HG02943 (cell line): Measurements from ENCODE around the gene PLSCR5.

ENCODE experiments used
- ATAC-seq: cut with Tn5 transposase; IDR thresholded peaks from one replicate; pipeline ENCODE4 v1.9.1; 2021; ENCODE audit warnings: mild to moderate bottlenecking, low read depth, moderate library complexity; ENCODE audit not compliant: unreplicated experiment

The PLSCR5 gene

GRCh38 chr3:146546366-146546965 is 58.7 kb downstream of the PLSCR5 start:
- ATAC-seq: no peak

DNA sequence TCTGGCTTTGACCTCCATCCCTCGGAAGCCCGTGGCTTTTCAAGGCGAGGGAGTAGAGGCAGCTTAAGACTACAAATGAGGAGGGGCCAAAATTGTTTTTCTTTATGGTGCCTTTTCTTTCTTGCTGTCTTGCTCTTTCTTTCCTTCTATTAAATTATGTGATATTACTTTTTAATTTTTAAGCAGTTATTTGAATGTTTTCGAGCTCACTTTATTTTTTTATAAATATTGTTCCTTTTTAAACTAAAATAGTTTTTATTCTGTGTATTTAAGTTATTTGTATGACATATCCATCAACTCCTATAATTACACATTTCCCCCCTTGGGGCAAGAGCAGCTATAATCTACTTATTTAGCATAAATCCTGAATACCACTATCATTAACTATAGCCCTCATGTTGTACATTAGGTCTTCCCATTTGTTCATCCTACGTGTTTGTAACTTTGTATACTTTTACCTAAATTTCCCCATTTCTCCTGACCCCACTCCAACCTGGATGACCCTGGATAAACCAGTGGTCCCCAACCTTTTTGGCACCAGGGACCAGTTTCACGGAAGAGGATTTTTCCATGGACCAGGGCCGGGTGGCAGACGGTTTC is 60.1 kb downstream of the PLSCR5 start:
- ATAC-seq: no peak

DNA sequence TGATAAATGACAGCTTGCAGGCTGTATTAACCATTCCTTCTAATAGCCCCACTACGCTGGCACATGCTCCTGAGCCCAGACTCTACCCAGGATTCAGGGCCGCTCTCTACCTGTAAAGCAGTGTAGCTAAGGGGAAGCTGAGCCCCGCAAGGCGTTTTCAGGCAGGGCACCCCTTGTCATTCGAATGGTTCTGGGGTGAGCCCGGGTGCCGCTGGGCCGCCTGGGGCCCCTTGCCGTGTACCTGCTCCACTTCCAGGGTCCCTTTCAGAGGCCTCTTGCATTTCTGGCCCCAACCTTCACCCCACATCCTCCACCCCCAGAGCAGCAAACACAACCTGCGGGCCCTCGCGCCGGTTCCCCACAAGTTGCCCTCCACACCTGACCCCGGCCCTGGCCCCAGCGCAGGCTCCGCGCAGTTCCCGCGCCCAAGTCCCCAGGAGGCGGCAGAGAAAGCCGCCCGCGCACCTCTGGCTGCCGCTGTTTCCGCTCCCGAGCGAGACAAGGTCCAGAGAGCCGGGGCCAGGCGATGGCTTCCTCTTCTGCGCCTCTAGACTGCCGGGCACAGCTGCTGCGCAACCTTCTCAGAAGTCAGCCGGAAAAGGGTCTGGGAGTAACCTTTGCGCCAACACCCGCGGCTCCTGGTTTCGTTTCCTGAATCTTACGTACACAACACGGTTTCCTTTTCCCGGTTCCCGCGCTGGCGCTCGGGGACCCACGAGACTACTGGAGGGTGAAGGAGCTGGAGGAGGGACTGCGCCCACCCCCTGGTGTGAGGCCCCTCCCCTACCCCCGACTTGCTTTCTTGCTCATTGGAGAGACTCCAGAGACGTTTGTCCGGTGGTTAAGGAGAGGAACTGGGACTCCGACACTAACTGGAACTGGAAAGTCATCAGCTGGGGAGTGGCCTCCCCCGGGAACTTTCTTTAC is 60.9 kb downstream of the PLSCR5 start, which contains the start of gene PLSCR1:
TSS of gene PLSCR1 (minus strand) at position 606 of the 927 bp plus-strand sequence. CDS start 8,055 bp downstream, outside the sequence.
- peak; percentile 86 for ATAC-seq

GRCh38 chr3:146543461-146544001 is 61.6 kb downstream of the PLSCR5 start:
- peak; percentile 6 for ATAC-seq

GRCh38 chr3:146542978-146543377 is 62.2 kb downstream of the PLSCR5 start:
- no peak for ATAC-seq

- no peak for ATAC-seq
These were observed 63.0 kb downstream of the PLSCR5 start for GRCh38 chr3:146542179-146542578.

- ATAC-seq: no peak
These were observed 64.2 kb downstream of the PLSCR5 start for GRCh38 chr3:146540978-146541377.

DNA sequence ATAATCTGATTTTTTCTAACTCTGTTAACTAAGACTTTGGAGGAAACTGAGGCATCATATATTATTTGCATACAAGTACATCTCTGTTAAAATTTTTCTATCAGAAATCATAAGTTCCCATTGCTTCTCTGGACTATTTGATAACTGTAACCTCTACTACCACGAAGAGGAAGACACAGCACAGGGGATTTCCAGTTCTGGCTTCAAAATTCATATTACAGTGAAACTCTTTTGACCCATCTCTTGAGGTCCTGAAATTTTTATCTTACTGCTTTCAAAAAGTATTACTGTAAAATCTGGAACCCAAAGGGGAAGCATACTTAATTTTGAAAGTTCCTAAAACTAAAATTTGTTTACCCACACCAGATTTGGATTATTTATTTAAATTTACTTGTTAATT is 64.9 kb downstream of the PLSCR5 start:
- no peak for ATAC-seq

- no peak for ATAC-seq
These were observed 65.8 kb downstream of the PLSCR5 start for GRCh38 chr3:146539315-146539714.

DNA sequence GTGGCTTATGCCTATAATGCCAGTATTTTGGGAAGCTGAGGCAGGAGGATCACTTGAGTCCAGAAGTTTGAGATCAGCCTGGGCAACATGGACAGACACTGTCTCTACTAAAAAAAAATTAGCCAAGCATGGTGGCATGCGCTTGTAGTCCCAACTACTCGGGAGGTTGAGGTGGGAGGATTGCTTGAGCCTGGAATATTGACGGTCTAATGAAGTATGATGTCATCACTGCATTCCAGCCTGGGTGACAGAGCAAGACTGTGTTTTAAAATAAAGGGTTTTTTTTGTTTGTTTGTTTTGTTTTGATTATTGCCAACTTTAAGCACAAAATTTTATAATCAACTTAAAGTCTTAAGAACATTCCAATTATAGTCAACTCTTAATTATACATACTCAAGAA is 67.5 kb downstream of the PLSCR5 start:
- no peak for ATAC-seq

- ATAC-seq: no peak
These were observed 68.5 kb downstream of the PLSCR5 start for GRCh38 chr3:146536681-146537080.
